ENCODE results near the gene MFSD12.

Gene MFSD12

DNA sequence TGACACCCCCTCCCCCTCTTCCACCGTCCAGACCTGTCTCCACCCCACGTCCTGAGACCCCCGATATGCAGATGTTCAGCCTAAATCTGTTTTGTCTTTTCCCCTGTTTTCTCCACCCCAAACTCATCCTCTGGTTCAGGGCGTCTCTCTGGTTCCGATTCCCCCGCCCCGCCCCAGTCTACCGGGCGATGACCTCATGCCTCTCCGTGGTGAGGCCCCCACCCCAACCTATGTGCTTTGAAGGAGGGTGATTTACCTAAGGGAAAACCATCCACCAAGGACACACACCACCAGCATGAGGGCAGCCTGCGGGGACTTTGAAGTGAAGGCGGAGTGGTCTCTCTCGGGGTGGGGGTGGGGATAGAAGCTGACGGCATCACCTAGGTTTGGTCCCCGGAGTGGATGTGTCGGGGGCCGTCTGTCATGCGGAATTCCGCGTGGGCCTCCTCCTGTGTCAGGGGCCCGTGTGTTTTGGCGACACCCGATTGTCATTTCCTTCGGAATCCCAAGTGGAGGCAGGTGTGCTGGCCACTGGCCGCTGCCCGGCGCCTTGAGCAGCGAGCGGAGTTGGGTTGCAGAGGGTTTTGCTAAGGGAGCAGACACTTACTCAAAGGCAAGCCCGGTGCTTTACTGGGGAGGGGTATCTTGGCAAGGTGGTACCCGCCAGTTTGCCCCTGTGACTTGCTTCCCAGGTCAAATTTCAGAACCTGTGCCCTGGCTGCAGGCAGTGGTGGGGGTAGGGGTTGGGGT, 49.8 kb downstream of the MFSD12 start (continued):
- TF ChIP-seq, protein P1, sequence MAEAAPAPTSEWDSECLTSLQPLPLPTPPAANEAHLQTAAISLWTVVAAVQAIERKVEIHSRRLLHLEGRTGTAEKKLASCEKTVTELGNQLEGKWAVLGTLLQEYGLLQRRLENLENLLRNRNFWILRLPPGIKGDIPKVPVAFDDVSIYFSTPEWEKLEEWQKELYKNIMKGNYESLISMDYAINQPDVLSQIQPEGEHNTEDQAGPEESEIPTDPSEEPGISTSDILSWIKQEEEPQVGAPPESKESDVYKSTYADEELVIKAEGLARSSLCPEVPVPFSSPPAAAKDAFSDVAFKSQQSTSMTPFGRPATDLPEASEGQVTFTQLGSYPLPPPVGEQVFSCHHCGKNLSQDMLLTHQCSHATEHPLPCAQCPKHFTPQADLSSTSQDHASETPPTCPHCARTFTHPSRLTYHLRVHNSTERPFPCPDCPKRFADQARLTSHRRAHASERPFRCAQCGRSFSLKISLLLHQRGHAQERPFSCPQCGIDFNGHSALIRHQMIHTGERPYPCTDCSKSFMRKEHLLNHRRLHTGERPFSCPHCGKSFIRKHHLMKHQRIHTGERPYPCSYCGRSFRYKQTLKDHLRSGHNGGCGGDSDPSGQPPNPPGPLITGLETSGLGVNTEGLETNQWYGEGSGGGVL (tag by site-specific recombination; IDR thresholded peaks at IDR 0.05), result peak; percentile 23
- TF ChIP-seq, protein P2, sequence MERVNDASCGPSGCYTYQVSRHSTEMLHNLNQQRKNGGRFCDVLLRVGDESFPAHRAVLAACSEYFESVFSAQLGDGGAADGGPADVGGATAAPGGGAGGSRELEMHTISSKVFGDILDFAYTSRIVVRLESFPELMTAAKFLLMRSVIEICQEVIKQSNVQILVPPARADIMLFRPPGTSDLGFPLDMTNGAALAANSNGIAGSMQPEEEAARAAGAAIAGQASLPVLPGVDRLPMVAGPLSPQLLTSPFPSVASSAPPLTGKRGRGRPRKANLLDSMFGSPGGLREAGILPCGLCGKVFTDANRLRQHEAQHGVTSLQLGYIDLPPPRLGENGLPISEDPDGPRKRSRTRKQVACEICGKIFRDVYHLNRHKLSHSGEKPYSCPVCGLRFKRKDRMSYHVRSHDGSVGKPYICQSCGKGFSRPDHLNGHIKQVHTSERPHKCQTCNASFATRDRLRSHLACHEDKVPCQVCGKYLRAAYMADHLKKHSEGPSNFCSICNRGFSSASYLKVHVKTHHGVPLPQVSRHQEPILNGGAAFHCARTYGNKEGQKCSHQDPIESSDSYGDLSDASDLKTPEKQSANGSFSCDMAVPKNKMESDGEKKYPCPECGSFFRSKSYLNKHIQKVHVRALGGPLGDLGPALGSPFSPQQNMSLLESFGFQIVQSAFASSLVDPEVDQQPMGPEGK (tag by site-specific recombination; IDR thresholded peaks at IDR 0.05), result peak; percentile 81
- peak; percentile 32 for TF ChIP-seq SP2 (tag by site-specific recombination; IDR thresholded peaks at IDR 0.05)
- TF ChIP-seq, protein P3, sequence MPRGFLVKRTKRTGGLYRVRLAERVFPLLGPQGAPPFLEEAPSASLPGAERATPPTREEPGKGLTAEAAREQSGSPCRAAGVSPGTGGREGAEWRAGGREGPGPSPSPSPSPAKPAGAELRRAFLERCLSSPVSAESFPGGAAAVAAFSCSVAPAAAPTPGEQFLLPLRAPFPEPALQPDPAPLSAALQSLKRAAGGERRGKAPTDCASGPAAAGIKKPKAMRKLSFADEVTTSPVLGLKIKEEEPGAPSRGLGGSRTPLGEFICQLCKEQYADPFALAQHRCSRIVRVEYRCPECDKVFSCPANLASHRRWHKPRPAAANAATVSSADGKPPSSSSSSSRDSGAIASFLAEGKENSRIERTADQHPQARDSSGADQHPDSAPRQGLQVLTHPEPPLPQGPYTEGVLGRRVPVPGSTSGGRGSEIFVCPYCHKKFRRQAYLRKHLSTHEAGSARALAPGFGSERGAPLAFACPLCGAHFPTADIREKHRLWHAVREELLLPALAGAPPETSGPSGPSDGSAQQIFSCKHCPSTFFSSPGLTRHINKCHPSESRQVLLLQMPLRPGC (tag by site-specific recombination; IDR thresholded peaks at IDR 0.05), result 0 out of 2 replicates have a peak, but pooled peaks have one; percentile 13
- peak; percentile 66; the same call in 1 of the 2 replicates for TF ChIP-seq TCF7L2 (IDR thresholded peaks at IDR 0.05; ENCODE audit: borderline replicate concordance, low read depth, low read length)
- no peak for TF ChIP-seq ZNF350 (tag by site-specific recombination; IDR thresholded peaks at IDR 0.05)
- TF ChIP-seq ZNF394 (tag by site-specific recombination; IDR thresholded peaks at IDR 0.05; ENCODE audit: borderline replicate concordance), result peak; percentile 29; the same call in 1 of the 2 replicates
- peak; percentile 34; the same call in 1 of the 2 replicates for TF ChIP-seq SP7 (tag by site-specific recombination; IDR thresholded peaks at IDR 0.05)
- TF ChIP-seq ZXDB (tag by site-specific recombination; IDR thresholded peaks at IDR 0.05), result no peak
- peak; percentile 50; the same call in 1 of the 2 replicates for TF ChIP-seq ZNF366 (tag by site-specific recombination; conservative IDR thresholded peaks at IDR 0.05)
- TF ChIP-seq ZNF473 (tag by site-specific recombination; IDR thresholded peaks at IDR 0.05), result no peak
- TF ChIP-seq ZNF10 (tag by site-specific recombination; IDR thresholded peaks at IDR 0.05), result no peak
- TF ChIP-seq ZBTB21 (tag by site-specific recombination; IDR thresholded peaks at IDR 0.05), result peak; percentile 57; the same call in 1 of the 2 replicates
- peak; percentile 50; the same call in 1 of the 2 replicates for TF ChIP-seq ZIC2 (tag by site-specific recombination; IDR thresholded peaks at IDR 0.05)
- TF ChIP-seq ZBTB48 (tag by site-specific recombination; IDR thresholded peaks at IDR 0.05), result 0 out of 2 replicates have a peak, but pooled peaks have one; percentile 39
- TF ChIP-seq, protein P4, sequence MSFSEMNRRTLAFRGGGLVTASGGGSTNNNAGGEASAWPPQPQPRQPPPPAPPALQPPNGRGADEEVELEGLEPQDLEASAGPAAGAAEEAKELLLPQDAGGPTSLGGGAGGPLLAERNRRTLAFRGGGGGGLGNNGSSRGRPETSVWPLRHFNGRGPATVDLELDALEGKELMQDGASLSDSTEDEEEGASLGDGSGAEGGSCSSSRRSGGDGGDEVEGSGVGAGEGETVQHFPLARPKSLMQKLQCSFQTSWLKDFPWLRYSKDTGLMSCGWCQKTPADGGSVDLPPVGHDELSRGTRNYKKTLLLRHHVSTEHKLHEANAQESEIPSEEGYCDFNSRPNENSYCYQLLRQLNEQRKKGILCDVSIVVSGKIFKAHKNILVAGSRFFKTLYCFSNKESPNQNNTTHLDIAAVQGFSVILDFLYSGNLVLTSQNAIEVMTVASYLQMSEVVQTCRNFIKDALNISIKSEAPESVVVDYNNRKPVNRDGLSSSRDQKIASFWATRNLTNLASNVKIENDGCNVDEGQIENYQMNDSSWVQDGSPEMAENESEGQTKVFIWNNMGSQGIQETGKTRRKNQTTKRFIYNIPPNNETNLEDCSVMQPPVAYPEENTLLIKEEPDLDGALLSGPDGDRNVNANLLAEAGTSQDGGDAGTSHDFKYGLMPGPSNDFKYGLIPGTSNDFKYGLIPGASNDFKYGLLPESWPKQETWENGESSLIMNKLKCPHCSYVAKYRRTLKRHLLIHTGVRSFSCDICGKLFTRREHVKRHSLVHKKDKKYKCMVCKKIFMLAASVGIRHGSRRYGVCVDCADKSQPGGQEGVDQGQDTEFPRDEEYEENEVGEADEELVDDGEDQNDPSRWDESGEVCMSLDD (tag by site-specific recombination; IDR thresholded peaks at IDR 0.05), result peak; percentile 18; the same call in 1 of the 2 replicates

All from HEK293 (cell line).